Prostate gland (tissue), 2 donors: ENCODE measurements around the gene HAUS5. TPM values are rescaled to one million over a fixed set of nuclear protein-coding genes. Genes with fewer than 3 reads are reported as not detected.

Experiments
- DNase-seq: peaks from one replicate; pipeline ENCODE4 v3.0.0-alpha.2; 2019; ENCODE audit warnings: low spot score
- H3K27ac ChIP-seq, 2 donors: fragments of 200-600 bp; sonication (generic); 2 replicates each; pipeline ENCODE4 v1.5.1; 2017 to 2019
- H3K27me3 ChIP-seq: fragments of 200-600 bp; sonication (generic); replicated peaks from 2 replicates; pipeline ENCODE4 v1.5.1; 2019; ENCODE audit not compliant: insufficient read depth
- H3K36me3 ChIP-seq, 2 donors: fragments of 200-600 bp; sonication (generic); 1 replicate in 1 of 2; 2 replicates in 1 of 2; pipeline versions ENCODE4 v1.5.1 to v1.8.1; 2017 to 2019
- H3K4me1 ChIP-seq: fragments of 200-600 bp; sonication (generic); replicated peaks from 2 replicates; pipeline ENCODE4 v1.5.1; 2019
- H3K4me3 ChIP-seq, 2 donors: fragments of 200-600 bp; sonication (generic); 2 replicates each; pipeline ENCODE4 v1.5.1; 2017 to 2019
- H3K9me3 ChIP-seq: fragments of 200-600 bp; sonication (generic); 2 replicates; pipeline ENCODE4 v1.5.1; 2017
- CTCF ChIP-seq, 4 experiments: fragments of 200-600 bp in 2 of 4; fragments of 450-650 bp in 2 of 4; sonication (generic) in 2 of 4; IDR thresholded peaks; 1 replicate in 3 of 4; 2 replicates in 1 of 4; pipeline ENCODE4 v1.5.1; 2016 to 2019; ENCODE audit warnings: antibody characterized with exemption in 4 of 4, mild to moderate bottlenecking in 2 of 4, moderate library complexity in 2 of 4
- POLR2A ChIP-seq: fragments of 450-650 bp; IDR thresholded peaks from one replicate; pipeline ENCODE4 v1.6.1; 2016; ENCODE audit warnings: antibody characterized with exemption, mild to moderate bottlenecking
- POLR2AphosphoS5 ChIP-seq: sonication (generic); formaldehyde crosslinking; IDR thresholded peaks from one replicate; pipeline ENCODE4 v1.6.1; 2017; ENCODE audit warnings: antibody characterized with exemption
- WGBS: methylation state at CpG from one replicate; pipeline ENCODE4 v1.1.5; 2018; 5-methylcytosine and 5-hydroxymethylcytosine counted together
- intact Hi-C: fragments of 100-400 bp; cut with DNase I; formaldehyde crosslinking; loops from one replicate; pipeline ENCODE4 v1.14.2; 2022
- total RNA-seq, 2 donors: library from RNA; depleted of rRNA; stranded (reverse); fragments of >200 nt; gene quantifications; one replicate each; pipeline ENCODE4 v1.1.0, GENCODE V29; 2016

Gene HAUS5
- total RNA-seq, 2 donors from 2014 or later: 10.0 to 17.5 TPM

- H3K27me3 ChIP-seq: no peaks in the 10 kb centered on the region
- 89% methylated on average over 2 of the region's 2 CpGs for WGBS
- intact Hi-C loops: no loop called here
- TF ChIP-seq POLR2A: no peak
- TF ChIP-seq CTCF (IDR thresholded peaks at IDR 0.05): no peak
- TF ChIP-seq POLR2AphosphoS5: no peak
- no peaks in the 10 kb centered on the region for H3K4me1 ChIP-seq
- H3K9me3 ChIP-seq: no peaks in the 10 kb centered on the region
- no peak overlapping the region for H3K27ac ChIP-seq
- no peak overlapping the region for H3K4me3 ChIP-seq
- no peaks in the 10 kb centered on the region for H3K36me3 ChIP-seq
- no peak for DNase-seq
These were observed 4.3 kb upstream of the HAUS5 start for GRCh38 chr19:35608251-35608650.

- H3K4me1 ChIP-seq: no peaks in the 10 kb centered on the region
- no peak for DNase-seq
- WGBS: 82% methylated on average over 6 of the region's 6 CpGs
- no peaks in the 10 kb centered on the region for H3K36me3 ChIP-seq
- H3K27ac ChIP-seq: no peak overlapping the region
- H3K4me3 ChIP-seq: no peak overlapping the region
- no peaks in the 10 kb centered on the region for H3K9me3 ChIP-seq
- TF ChIP-seq POLR2A (no peak), CTCF (IDR thresholded peaks at IDR 0.05) (no peak), POLR2AphosphoS5 (no peak)
- intact Hi-C loops: no loop called here
- no peaks in the 10 kb centered on the region for H3K27me3 ChIP-seq
These were observed 2.6 kb upstream of the HAUS5 start for GRCh38 chr19:35609851-35610353.

DNA sequence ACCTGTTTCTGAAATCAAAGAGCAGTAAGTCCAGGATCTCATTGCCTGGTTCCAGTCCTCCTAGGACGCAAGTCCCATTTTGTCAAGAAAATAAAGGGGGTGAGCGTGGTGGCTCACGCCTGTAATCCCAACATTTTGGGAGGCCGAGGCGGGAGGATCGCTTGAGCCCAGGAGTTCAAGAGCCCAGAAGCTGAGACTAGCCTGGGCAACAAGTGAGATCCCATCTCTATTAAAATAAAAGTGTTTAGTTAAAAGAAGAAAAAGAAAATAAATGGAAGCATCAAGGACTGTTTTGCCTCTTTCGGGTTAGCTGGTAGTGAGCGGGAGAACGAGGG lies 344 bp upstream of the HAUS5 start:
- Histone ChIP-seq H3K27ac (peak overlapping the region in 1 of 2 donors; percentile 64), H3K36me3 (no peaks in the 10 kb centered on the region), H3K27me3 (no peaks in the 10 kb centered on the region), H3K4me3 (peak overlapping the region; percentile 56 to 65), H3K9me3 (no peaks in the 10 kb centered on the region), H3K4me1 (no peaks in the 10 kb centered on the region)
- 25% methylated on average over 9 of the region's 9 CpGs for WGBS
- TF ChIP-seq POLR2A: no peak
- no peak for TF ChIP-seq POLR2AphosphoS5
- no peak for TF ChIP-seq CTCF (IDR thresholded peaks at IDR 0.05)
- no peak for DNase-seq
- intact Hi-C loops: no loop called here

DNA sequence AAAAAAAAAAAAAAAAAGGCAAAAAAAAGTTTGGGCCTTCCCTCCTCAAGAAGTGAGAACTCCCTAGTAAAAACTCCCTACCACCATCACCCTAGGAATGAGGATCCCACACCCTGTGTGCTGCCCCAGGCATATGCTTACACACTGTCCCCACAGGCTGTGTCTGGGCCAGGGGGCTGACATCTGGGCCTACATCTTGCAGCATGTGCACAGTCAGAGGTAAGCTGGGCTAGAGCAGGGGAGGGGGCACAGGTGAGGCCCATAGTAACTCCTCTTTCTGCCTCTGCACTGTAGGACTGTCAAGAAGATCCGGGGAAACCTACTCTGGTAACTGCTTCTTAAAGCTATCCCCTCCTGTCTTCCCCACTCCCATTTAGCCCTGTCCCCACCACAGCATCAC lies 1.0 kb downstream of the HAUS5 start:
- Histone ChIP-seq H3K4me1 (no peaks in the 10 kb centered on the region), H3K27ac (no peak overlapping the region), H3K4me3 (no peak overlapping the region), H3K9me3 (no peaks in the 10 kb centered on the region), H3K27me3 (no peaks in the 10 kb centered on the region), H3K36me3 (no peaks in the 10 kb centered on the region)
- intact Hi-C loops: no loop called here
- 87% methylated on average over 1 of the region's 1 CpG for WGBS
- no peak for DNase-seq
- TF ChIP-seq POLR2A (no peak), CTCF (IDR thresholded peaks at IDR 0.05) (no peak), POLR2AphosphoS5 (no peak)

DNA sequence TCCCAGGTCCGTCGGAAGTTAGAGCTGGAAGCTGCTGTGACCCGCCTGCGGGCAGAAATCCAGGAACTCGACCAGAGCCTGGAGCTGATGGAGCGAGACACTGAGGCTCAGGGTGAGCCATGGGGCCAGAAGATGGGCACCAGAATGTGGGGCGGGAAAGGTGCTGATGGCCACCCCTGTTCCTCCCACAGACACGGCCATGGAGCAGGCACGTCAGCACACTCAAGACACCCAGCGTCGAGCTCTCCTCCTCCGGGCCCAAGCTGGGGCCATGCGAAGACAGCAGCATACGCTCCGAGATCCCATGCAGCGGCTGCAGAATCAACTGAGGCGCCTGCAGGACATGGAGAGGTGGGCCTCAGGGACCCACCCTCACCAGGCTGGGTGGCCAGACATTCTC lies 2.5 kb downstream of the HAUS5 start:
- no peak for DNase-seq
- Histone ChIP-seq H3K9me3 (no peaks in the 10 kb centered on the region), H3K36me3 (no peaks in the 10 kb centered on the region), H3K27ac (no peak overlapping the region), H3K27me3 (no peaks in the 10 kb centered on the region), H3K4me3 (no peak overlapping the region), H3K4me1 (no peaks in the 10 kb centered on the region)
- intact Hi-C loops: no loop called here
- WGBS: 88% methylated on average over 9 of the region's 17 CpGs
- TF ChIP-seq POLR2A (no peak), CTCF (IDR thresholded peaks at IDR 0.05) (no peak), POLR2AphosphoS5 (no peak)
